PC-3 (cell line): ENCODE data around the gene GIT2. TPM values are rescaled to one million over a fixed set of nuclear protein-coding genes. Genes with fewer than 3 reads are reported as not detected.

Experiments used
- ATAC-seq: fragments of 200-7000 bp; cut with Tn5 transposase; 2 replicates; pipeline ENCODE4 v1.9.1; 2020; ENCODE audit warnings: mild to moderate bottlenecking, moderate library complexity
- BruUV-seq: library from RNA; stranded (reverse); fragments of 400-500 nt; replicated peaks from 2 replicates; lab custom pipeline; 2021; lab: Mats Ljungman, UMichigan
- CTCF ChIA-PET: fragments of 300-600 bp; sonication (Branson Sonifier 250); formaldehyde crosslinking; loops from one replicate; lab custom pipeline; 2022; ENCODE audit warnings: antibody characterized with exemption; lab: Charles Lee
- POLR2A ChIA-PET: fragments of 300-600 bp; sonication (Branson Sonifier 250); formaldehyde crosslinking; loops from one replicate; lab custom pipeline; 2022; ENCODE audit warnings: antibody characterized with exemption; ENCODE audit not compliant: unreplicated experiment; lab: Charles Lee
- DNase-seq: peaks from one replicate; pipeline ENCODE4 v3.0.0-alpha.2; 2015
- H2AFZ ChIP-seq: fragments of 300-600 bp; sonication (generic); 2 replicates; pipeline ENCODE4 v1.6.0; 2016; ENCODE audit warnings: antibody characterized with exemption, low read length
- H3F3A ChIP-seq: fragments of 300-600 bp; sonication (generic); one replicate; pipeline ENCODE4 v1.6.0; 2017; ENCODE audit warnings: antibody characterized with exemption, low read length, control low read depth, mild to moderate bottlenecking; ENCODE audit not compliant: unreplicated experiment
- H3K27ac ChIP-seq: fragments of 300-600 bp; sonication (generic); 2 replicates; pipeline ENCODE4 v1.5.1; 2016; ENCODE audit warnings: mild to moderate bottlenecking, low read length
- H3K27me3 ChIP-seq: fragments of 300-600 bp; sonication (generic); 2 replicates; pipeline ENCODE4 v1.6.1; 2016; ENCODE audit warnings: low read length, mixed read lengths
- H3K36me3 ChIP-seq: fragments of 300-600 bp; sonication (generic); 2 replicates; pipeline ENCODE4 v1.6.1; 2016; ENCODE audit warnings: low read depth, mixed run types, low read length, mixed read lengths
- H3K4me1 ChIP-seq: fragments of 300-600 bp; sonication (generic); 2 replicates; pipeline ENCODE4 v1.5.1; 2016; ENCODE audit warnings: low read length; ENCODE audit not compliant: insufficient read depth
- H3K4me2 ChIP-seq: fragments of 300-600 bp; sonication (generic); 2 replicates; pipeline ENCODE4 v1.6.0; 2016; ENCODE audit warnings: low read length
- H3K4me3 ChIP-seq: fragments of 300-600 bp; sonication (generic); 2 replicates; pipeline ENCODE4 v1.5.1; 2016; ENCODE audit warnings: mild to moderate bottlenecking, low read length, mixed read lengths
- H3K79me2 ChIP-seq: fragments of 300-600 bp; sonication (generic); 2 replicates; pipeline ENCODE4 v1.6.1; 2017; ENCODE audit warnings: low read length, mixed read lengths
- H3K9ac ChIP-seq: fragments of 300-600 bp; sonication (generic); 2 replicates; pipeline ENCODE4 v1.6.0; 2016; ENCODE audit warnings: mild to moderate bottlenecking, low read length
- H3K9me2 ChIP-seq: fragments of 300-600 bp; sonication (generic); replicated peaks from 2 replicates; pipeline ENCODE4 v1.6.1; 2016; ENCODE audit warnings: mixed run types, low read length, mixed read lengths
- H3K9me3 ChIP-seq: fragments of 300-600 bp; sonication (generic); 2 replicates; pipeline ENCODE4 v1.6.1; 2016; ENCODE audit warnings: low read length, mixed read lengths
- H4K20me1 ChIP-seq: fragments of 300-600 bp; sonication (generic); 2 replicates; pipeline ENCODE4 v1.6.1; 2016; ENCODE audit warnings: low read length, mixed read lengths
- EZH2 ChIP-seq: fragments of 300-600 bp; sonication (generic); IDR thresholded peaks from one replicate; pipeline ENCODE4 v1.6.1; 2017; ENCODE audit warnings: antibody characterized with exemption, mild to moderate bottlenecking, low read length; ENCODE audit not compliant: unreplicated experiment
- EZH2phosphoT487 ChIP-seq: fragments of 300-600 bp; sonication (generic); IDR thresholded peaks from 2 replicates; pipeline ENCODE4 v1.6.1; 2018; ENCODE audit warnings: mild to moderate bottlenecking, antibody characterized with exemption, low read length, borderline replicate concordance
- intact Hi-C: fragments of 100-400 bp; cut with micrococcal nuclease; formaldehyde crosslinking; loops from 2 replicates; pipeline ENCODE4 v1.9.0; 2023
- total RNA-seq: library from RNA; depleted of rRNA; stranded (reverse); fragments of >200 nt; gene quantifications from 2 replicates; pipeline ENCODE4 v1.2.3, GENCODE V29; 2014
- TF ChIP-seq, protein P1 (sequence below): fragments of 300-600 bp; sonication (generic); conservative IDR thresholded peaks from 2 replicates; pipeline ENCODE4 v1.5.1; 2017; ENCODE audit warnings: antibody characterized with exemption, low read depth, mild to moderate bottlenecking, low read length

Gene GIT2
- total RNA-seq, 1 experiment from 2014 or later = 26.8 TPM

- H3K9ac ChIP-seq = no peak overlapping the region
- DNase-seq (no peak), ATAC-seq (no peak)
- no peak overlapping the region for H3K4me3 ChIP-seq
- no peaks in the 10 kb centered on the region for H4K20me1 ChIP-seq
- H3K27ac ChIP-seq = no peak overlapping the region
- no peaks in the 10 kb centered on the region for H3F3A ChIP-seq
- TF ChIP-seq, protein P1, sequence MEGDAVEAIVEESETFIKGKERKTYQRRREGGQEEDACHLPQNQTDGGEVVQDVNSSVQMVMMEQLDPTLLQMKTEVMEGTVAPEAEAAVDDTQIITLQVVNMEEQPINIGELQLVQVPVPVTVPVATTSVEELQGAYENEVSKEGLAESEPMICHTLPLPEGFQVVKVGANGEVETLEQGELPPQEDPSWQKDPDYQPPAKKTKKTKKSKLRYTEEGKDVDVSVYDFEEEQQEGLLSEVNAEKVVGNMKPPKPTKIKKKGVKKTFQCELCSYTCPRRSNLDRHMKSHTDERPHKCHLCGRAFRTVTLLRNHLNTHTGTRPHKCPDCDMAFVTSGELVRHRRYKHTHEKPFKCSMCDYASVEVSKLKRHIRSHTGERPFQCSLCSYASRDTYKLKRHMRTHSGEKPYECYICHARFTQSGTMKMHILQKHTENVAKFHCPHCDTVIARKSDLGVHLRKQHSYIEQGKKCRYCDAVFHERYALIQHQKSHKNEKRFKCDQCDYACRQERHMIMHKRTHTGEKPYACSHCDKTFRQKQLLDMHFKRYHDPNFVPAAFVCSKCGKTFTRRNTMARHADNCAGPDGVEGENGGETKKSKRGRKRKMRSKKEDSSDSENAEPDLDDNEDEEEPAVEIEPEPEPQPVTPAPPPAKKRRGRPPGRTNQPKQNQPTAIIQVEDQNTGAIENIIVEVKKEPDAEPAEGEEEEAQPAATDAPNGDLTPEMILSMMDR = no peak
- TF ChIP-seq EZH2phosphoT487 (no peak), EZH2 (no peak)
- no peaks in the 10 kb centered on the region for H3K9me3 ChIP-seq
- no peaks in the 10 kb centered on the region for H3K9me2 ChIP-seq
- H3K4me2 ChIP-seq = no peak overlapping the region
- no peaks in the 10 kb centered on the region for H3K4me1 ChIP-seq
- ChIA-PET POLR2A (no interaction called here), CTCF (no interaction called here)
- no peaks in the 10 kb centered on the region for H3K79me2 ChIP-seq
- intact Hi-C loops = no loop called here
- H3K27me3 ChIP-seq = no peaks in the 10 kb centered on the region
- BruUV-seq = no TSS peak
- H3K36me3 ChIP-seq = peaks cover 75% of the 10 kb centered on the region; the same call in 1 of the 2 replicates
- no peak overlapping the region for H2AFZ ChIP-seq
These were observed 83.3 kb downstream of the GIT2 start for GRCh38 chr12:109912855-109913321.

- peak; percentile 64 for DNase-seq
- Histone ChIP-seq H3K9me3 (no peaks in the 10 kb centered on the region), H3K36me3 (peaks cover 79% of the 10 kb centered on the region; the same call in 1 of the 2 replicates), H4K20me1 (no peaks in the 10 kb centered on the region), H3K79me2 (no peaks in the 10 kb centered on the region), H3K27ac (no peak overlapping the region), H3K27me3 (no peaks in the 10 kb centered on the region), H3K9ac (no peak overlapping the region), H3K4me1 (no peaks in the 10 kb centered on the region), H3F3A (no peaks in the 10 kb centered on the region), H3K9me2 (no peaks in the 10 kb centered on the region), H2AFZ (no peak overlapping the region), H3K4me3 (no peak overlapping the region), H3K4me2 (no peak overlapping the region)
- no TSS peak for BruUV-seq
- ChIA-PET CTCF (interaction anchor here (0.6 kb wide), 2 partner anchors 26 to 58 kb away, joined by 3 to 4 read pairs; no protein-coding TSS in a partner anchor), POLR2A (no interaction called here)
- intact Hi-C loops = no loop called here
- ATAC-seq = peak; percentile 82
- TF ChIP-seq EZH2phosphoT487 = no peak
- no peak for TF ChIP-seq EZH2
- TF ChIP-seq, protein P1 = peak; percentile 84
These were observed 85.2 kb downstream of the GIT2 start for GRCh38 chr12:109910969-109911348.

GRCh38 chr12:109910254-109910968 lies 85.8 kb downstream of the GIT2 start:
- no TSS peak for BruUV-seq
- DNase-seq (no peak), ATAC-seq (no peak)
- Histone ChIP-seq H3K4me1 (no peaks in the 10 kb centered on the region), H2AFZ (no peak overlapping the region), H3K9me3 (no peaks in the 10 kb centered on the region), H3F3A (no peaks in the 10 kb centered on the region), H3K79me2 (no peaks in the 10 kb centered on the region), H3K4me2 (no peak overlapping the region), H3K27ac (no peak overlapping the region), H4K20me1 (no peaks in the 10 kb centered on the region), H3K9me2 (no peaks in the 10 kb centered on the region), H3K36me3 (peaks cover 76% of the 10 kb centered on the region; the same call in 1 of the 2 replicates), H3K9ac (no peak overlapping the region), H3K4me3 (no peak overlapping the region), H3K27me3 (no peaks in the 10 kb centered on the region)
- TF ChIP-seq, protein P1 = no peak
- TF ChIP-seq EZH2 (no peak), EZH2phosphoT487 (no peak)
- intact Hi-C loops = no loop called here
- ChIA-PET CTCF (no interaction called here), POLR2A (no interaction called here)
